K562 (cell line): ENCODE results near the gene FKBP15. TPM values are rescaled to one million over a fixed set of nuclear protein-coding genes. Genes with fewer than 3 reads are reported as not detected.

Source experiments
- ATAC-seq: fragments of 200-7000 bp; cut with Tn5 transposase; 3 replicates; pipeline ENCODE4 v1.9.1; 2020; ENCODE audit warnings: moderate library complexity
- BruUV-seq: library from RNA; stranded (reverse); fragments of 400-500 nt; replicated peaks from 2 replicates; lab custom pipeline; 2021; lab: Mats Ljungman, UMichigan
- CTCF ChIA-PET: fragments of 300-600 bp; formaldehyde crosslinking; extraction: SDS; loops from one replicate; lab custom pipeline; 2021; ENCODE audit warnings: low intra/inter-chr PET ratio; lab: Yijun Ruan, JAX
- POLR2A ChIA-PET: fragments of 300-600, 350-650 bp; sonication (Branson Sonifier 250); formaldehyde crosslinking; extraction: SDS; loops from one replicate; lab custom pipeline; 2021; ENCODE audit warnings: antibody characterized with exemption, inconsistent platforms; lab: Yijun Ruan, JAX
- DNase-seq, 4 experiments: peaks; one replicate each; pipeline versions ENCODE4 v3.0.0 to v3.0.0-alpha.2; 2011 to 2018; ENCODE audit warnings: low spot score in 3 of 4, mixed read lengths in 3 of 4; ENCODE audit errors: extremely low read depth in 1 of 4
- FAIRE-seq: peaks from 2 replicates; lab custom pipeline; 2011; peaks lifted over from hg19 to GRCh38; lab: Jason Lieb, UNC
- H2AFZ ChIP-seq: 2 replicates; pipeline ENCODE4 v1.6.0; 2011; ENCODE audit warnings: low read depth, low read length, control low read depth, inconsistent platforms
- H3K27ac ChIP-seq: fragments of 200-600 bp; 3 replicates; pipeline ENCODE4 v1.8.0; 2011; ENCODE audit warnings: low read depth, mild to moderate bottlenecking, control low read depth, inconsistent platforms, low read length, moderate library complexity, mixed read lengths; ENCODE audit errors: extremely low read depth
- H3K27me3 ChIP-seq, 2 experiments: fragments of 300-600 bp in 1 of 2; 2 replicates in 1 of 2; 3 replicates in 1 of 2; pipeline versions ENCODE4 v1.6.0 to v1.8.0; 2011; ENCODE audit warnings: inconsistent platforms in 2 of 2, low read length in 2 of 2, mild to moderate bottlenecking in 1 of 2, mixed read lengths in 1 of 2, moderate library complexity in 1 of 2; ENCODE audit not compliant: control insufficient read depth in 2 of 2, insufficient read depth in 2 of 2
- H3K36me3 ChIP-seq: fragments of 300-600 bp; 3 replicates; pipeline ENCODE4 v1.8.0; 2011; ENCODE audit warnings: mild to moderate bottlenecking, low read length, inconsistent platforms; ENCODE audit not compliant: control insufficient read depth, insufficient read depth
- H3K4me1 ChIP-seq, 2 experiments: fragments of 200-600 bp in 1 of 2; replicated peaks in 1 of 2; 2 replicates in 1 of 2; 3 replicates in 1 of 2; pipeline versions ENCODE4 v1.5.1 to v1.8.0; 2011; ENCODE audit warnings: inconsistent platforms in 2 of 2, low read length in 2 of 2, mild to moderate bottlenecking in 1 of 2, mixed read lengths in 1 of 2, moderate library complexity in 1 of 2; ENCODE audit not compliant: control insufficient read depth in 2 of 2, insufficient read depth in 2 of 2
- H3K4me2 ChIP-seq: 2 replicates; pipeline ENCODE4 v1.6.1; 2011; ENCODE audit warnings: low read length, control low read depth, inconsistent platforms, mixed read lengths; ENCODE audit not compliant: insufficient read depth
- H3K4me3 ChIP-seq: fragments of 200-600 bp; sonication (generic), shearing (Covaris generic); 2 replicates; pipeline ENCODE4 v1.5.1; 2016; ENCODE audit warnings: control low read depth, inconsistent platforms
- H3K79me2 ChIP-seq: fragments of 200-600 bp; 3 replicates; pipeline ENCODE4 v1.8.0; 2011; ENCODE audit warnings: low read length, inconsistent platforms; ENCODE audit not compliant: control insufficient read depth, insufficient read depth
- H3K9ac ChIP-seq, 2 experiments: 2 replicates each; pipeline versions ENCODE4 v1.6.0 to v1.6.1; 2011; ENCODE audit warnings: low read depth in 2 of 2, low read length in 2 of 2, control low read depth in 1 of 2, inconsistent platforms in 1 of 2, mild to moderate bottlenecking in 1 of 2, mixed read lengths in 1 of 2; ENCODE audit not compliant: insufficient read depth in 1 of 2
- H3K9me1 ChIP-seq: one replicate; pipeline ENCODE4 v1.6.0; 2011; ENCODE audit warnings: inconsistent platforms, mild to moderate bottlenecking, low read length, moderate library complexity; ENCODE audit not compliant: control insufficient read depth, insufficient read depth
- H3K9me3 ChIP-seq: replicated peaks from 2 replicates; pipeline ENCODE4 v1.5.1; 2011; ENCODE audit warnings: low read depth, low read length, inconsistent platforms; ENCODE audit not compliant: control insufficient read depth, insufficient read depth
- H4K20me1 ChIP-seq: replicated peaks from 2 replicates; pipeline ENCODE4 v1.6.1; 2011; ENCODE audit warnings: low read length, inconsistent platforms, mixed read lengths; ENCODE audit not compliant: control insufficient read depth, insufficient read depth
- FOXJ2 ChIP-seq: fragments of 200-800 bp; sonication (Bioruptor generic); IDR thresholded peaks from 2 replicates; pipeline ENCODE4 v1.6.1; 2016; ENCODE audit warnings: missing genetic modification characterization, missing compliant biosample characterization
- FOXJ3 ChIP-seq: sonication (generic); formaldehyde crosslinking; IDR thresholded peaks from 2 replicates; pipeline ENCODE4 v1.4.0; 2020; ENCODE audit warnings: mild to moderate bottlenecking, missing genetic modification reagents
- KDM2B ChIP-seq: fragments of 250-450 bp; sonication (Bioruptor Pico); IDR thresholded peaks from 2 replicates; pipeline ENCODE4 v1.8.0; 2021; ENCODE audit warnings: mild to moderate bottlenecking, moderate library complexity
- MTA1 ChIP-seq: fragments of 450-650 bp; IDR thresholded peaks from 2 replicates; pipeline ENCODE4 v1.6.1; 2017; ENCODE audit warnings: borderline replicate concordance
- NEUROD1 ChIP-seq: fragments of 150-350 bp; IDR thresholded peaks from 2 replicates; pipeline ENCODE4 v1.6.1; 2014; ENCODE audit warnings: borderline replicate concordance, low read length, low read depth; ENCODE audit not compliant: partially characterized antibody
- SAP30 ChIP-seq: fragments of 200-600 bp; sonication (generic); IDR thresholded peaks from 2 replicates; pipeline ENCODE4 v1.6.1; 2012; ENCODE audit warnings: borderline replicate concordance, low read depth, mild to moderate bottlenecking, moderate library complexity, low read length, control low read depth, inconsistent platforms; ENCODE audit not compliant: insufficient read depth, poor library complexity, severe bottlenecking
- SNIP1 ChIP-seq: fragments of 450-650 bp; IDR thresholded peaks from 2 replicates; pipeline ENCODE4 v1.7.1; 2017; ENCODE audit warnings: low read depth, mild to moderate bottlenecking
- ZC3H8 ChIP-seq: fragments of 450-650 bp; IDR thresholded peaks from 2 replicates; pipeline ENCODE4 v1.6.1; 2017
- ZNF316 ChIP-seq: fragments of 450-650 bp; IDR thresholded peaks from 2 replicates; pipeline ENCODE4 v1.6.1; 2016
- ZNF444 ChIP-seq: fragments of 250-450 bp; sonication (Bioruptor Pico); IDR thresholded peaks from 2 replicates; pipeline ENCODE4 v1.4.0; 2020; ENCODE audit warnings: mild to moderate bottlenecking, moderate library complexity
- WGBS: fragments of 100-300 bp; shearing (Covaris generic); methylation state at CpG from one replicate; pipeline ENCODE4 v1.1.6; 2016; ENCODE audit warnings: low coverage, mixed read lengths; ENCODE audit not compliant: insufficient coverage; ENCODE audit errors: missing lambda C conversion rate; 5-methylcytosine and 5-hydroxymethylcytosine counted together
- in situ Hi-C: fragments of 300-500 bp; cut with MboI; formaldehyde crosslinking; loops from 4 replicates; pipeline ENCODE4 v1.15.0; 2018; ENCODE audit warnings: inconsistent platforms, mixed read lengths
- intact Hi-C: fragments of 100-400 bp; cut with micrococcal nuclease; formaldehyde crosslinking; loops from 2 replicates; pipeline ENCODE4 v1.14.2; 2022
- polyA plus RNA-seq, 8 experiments: library from polyadenylated mRNA; depleted of rRNA in 4 of 8; stranded (reverse) in 5 of 8; unstranded in 3 of 8; fragments of >200 nt; fragmentation: Nextera tagmentation in 2 of 8; fragmentation: Illumina TruSeq in 1 of 8; extraction: Ambion mirVana in 2 of 8; extraction: Trizol in 1 of 8; gene quantifications; 2 replicates each; pipeline versions ENCODE4 v1.2.1 to v1.2.3, GENCODE V29; 2011 to 2014; ENCODE audit warnings: inconsistent platforms in 1 of 8, missing spikeins in 1 of 8
- total RNA-seq, 7 experiments: library from RNA; depleted of rRNA in 6 of 7; stranded (reverse); fragments of >200 nt in 6 of 7; fragmentation: Illumina TruSeq in 2 of 7; extraction: Trizol in 2 of 7; gene quantifications; 2 replicates each; pipeline versions ENCODE4 v1.2.1 to v1.2.3, GENCODE V29; 2011 to 2021; ENCODE audit warnings: low replicate concordance in 1 of 7
- TF ChIP-seq, protein P1 (sequence below): fragments of 150-350 bp; IDR thresholded peaks from 2 replicates; pipeline ENCODE4 v1.6.1; 2014; ENCODE audit warnings: low read depth, mild to moderate bottlenecking, low read length, borderline replicate concordance

Gene FKBP15
- total and polyA plus RNA-seq, 9 of the 15 experiments (the other 6 are each of a cell fraction or from before 2014, with no cell fraction given), result 8.7 to 38.0 (median 18.9) TPM

- DNase-seq, result no peak
- Histone ChIP-seq H4K20me1 (no peaks in the 10 kb centered on the region), H3K36me3 (no peaks in the 10 kb centered on the region), H3K27ac (no peak overlapping the region), H3K4me3 (no peak overlapping the region), H3K9me1 (no peaks in the 10 kb centered on the region), H3K4me2 (no peak overlapping the region)
- intact Hi-C loops, result no loop called here
- POLR2A ChIA-PET, result interaction anchor here (0.6 to 1.0 kb wide), 3 partner anchors 14 to 237 kb away, joined by 3 to 4 read pairs (median 3); no protein-coding TSS in a partner anchor
- TF ChIP-seq ZNF444 (CRISPR knock-in tag) (no peak), ZNF316 (peak; percentile 32; the same call in 1 of the 2 replicates), MTA1 (no peak)
- TF ChIP-seq, all 486 proteins: peak for 1
- in situ Hi-C loops, result no loop called here
- H3K9me3 ChIP-seq, result no peaks in the 10 kb centered on the region; the same call in 1 of the 2 replicates
- H2AFZ ChIP-seq, result no peak overlapping the region
- CTCF ChIA-PET, result no interaction called here
- FAIRE-seq (no peak), ATAC-seq (no peak)
- H3K79me2 ChIP-seq, result no peaks in the 10 kb centered on the region
- H3K9ac ChIP-seq, result no peak overlapping the region
- no peaks in the 10 kb centered on the region for H3K4me1 ChIP-seq
- 4% methylated on average over 5 of the region's 5 CpGs for WGBS
- no TSS peak for BruUV-seq
- H3K27me3 ChIP-seq, result peaks cover 7 to 20% of the 10 kb centered on the region in 2 experiments; a peak in 3 of 5 replicates
Observed at GRCh38 chr9:113139953-113140352, 81.1 kb downstream of the FKBP15 start.

- Histone ChIP-seq H3K79me2 (no peaks in the 10 kb centered on the region), H3K9ac (no peak overlapping the region), H3K9me3 (no peaks in the 10 kb centered on the region; the same call in 1 of the 2 replicates), H4K20me1 (no peaks in the 10 kb centered on the region), H3K4me2 (no peak overlapping the region), H2AFZ (no peak overlapping the region), H3K27me3 (peaks cover 2 to 16% of the 10 kb centered on the region in 2 experiments; a peak in 2 of 5 replicates), H3K36me3 (no peaks in the 10 kb centered on the region), H3K4me3 (no peak overlapping the region), H3K4me1 (no peaks in the 10 kb centered on the region), H3K27ac (no peak overlapping the region), H3K9me1 (no peaks in the 10 kb centered on the region)
- FAIRE-seq, result no peak
- 2% methylated on average over 4 of the region's 4 CpGs for WGBS
- intact Hi-C loops (no loop called here), in situ Hi-C loops (no loop called here)
- CTCF ChIA-PET, result no interaction called here
- BruUV-seq, result no TSS peak
- POLR2A ChIA-PET, result interaction anchor here (0.6 to 1.0 kb wide), 3 partner anchors 14 to 237 kb away, joined by 3 to 4 read pairs (median 3); no protein-coding TSS in a partner anchor
- DNase-seq, result no peak
- no peak for ATAC-seq
- TF ChIP-seq SNIP1, result no peak
- TF ChIP-seq FOXJ2, result no peak
- no peak for TF ChIP-seq KDM2B (CRISPR knock-in tag)
- TF ChIP-seq, protein P1, sequence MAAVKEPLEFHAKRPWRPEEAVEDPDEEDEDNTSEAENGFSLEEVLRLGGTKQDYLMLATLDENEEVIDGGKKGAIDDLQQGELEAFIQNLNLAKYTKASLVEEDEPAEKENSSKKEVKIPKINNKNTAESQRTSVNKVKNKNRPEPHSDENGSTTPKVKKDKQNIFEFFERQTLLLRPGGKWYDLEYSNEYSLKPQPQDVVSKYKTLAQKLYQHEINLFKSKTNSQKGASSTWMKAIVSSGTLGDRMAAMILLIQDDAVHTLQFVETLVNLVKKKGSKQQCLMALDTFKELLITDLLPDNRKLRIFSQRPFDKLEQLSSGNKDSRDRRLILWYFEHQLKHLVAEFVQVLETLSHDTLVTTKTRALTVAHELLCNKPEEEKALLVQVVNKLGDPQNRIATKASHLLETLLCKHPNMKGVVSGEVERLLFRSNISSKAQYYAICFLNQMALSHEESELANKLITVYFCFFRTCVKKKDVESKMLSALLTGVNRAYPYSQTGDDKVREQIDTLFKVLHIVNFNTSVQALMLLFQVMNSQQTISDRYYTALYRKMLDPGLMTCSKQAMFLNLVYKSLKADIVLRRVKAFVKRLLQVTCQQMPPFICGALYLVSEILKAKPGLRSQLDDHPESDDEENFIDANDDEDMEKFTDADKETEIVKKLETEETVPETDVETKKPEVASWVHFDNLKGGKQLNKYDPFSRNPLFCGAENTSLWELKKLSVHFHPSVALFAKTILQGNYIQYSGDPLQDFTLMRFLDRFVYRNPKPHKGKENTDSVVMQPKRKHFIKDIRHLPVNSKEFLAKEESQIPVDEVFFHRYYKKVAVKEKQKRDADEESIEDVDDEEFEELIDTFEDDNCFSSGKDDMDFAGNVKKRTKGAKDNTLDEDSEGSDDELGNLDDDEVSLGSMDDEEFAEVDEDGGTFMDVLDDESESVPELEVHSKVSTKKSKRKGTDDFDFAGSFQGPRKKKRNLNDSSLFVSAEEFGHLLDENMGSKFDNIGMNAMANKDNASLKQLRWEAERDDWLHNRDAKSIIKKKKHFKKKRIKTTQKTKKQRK, result no peak
- no peak for TF ChIP-seq ZC3H8
- no peak for TF ChIP-seq SAP30
- TF ChIP-seq FOXJ3 (CRISPR knock-in tag), result no peak
- TF ChIP-seq NEUROD1, result no peak
Observed at GRCh38 chr9:113139225-113139829, 81.8 kb downstream of the FKBP15 start.
